H1 (cell line): ENCODE results near the gene CAVIN1. TPM values are rescaled to one million over a fixed set of nuclear protein-coding genes. Genes with fewer than 3 reads are reported as not detected.

Experiments
- ASH2L ChIP-seq: fragments of 200-600, 300-600 bp; sonication (generic); IDR thresholded peaks from one replicate; pipeline ENCODE4 v1.7.1; 2017; ENCODE audit warnings: low read length
- ATF3 ChIP-seq: IDR thresholded peaks from 2 replicates; pipeline ENCODE4 v1.6.1; 2011; ENCODE audit warnings: low read depth, mild to moderate bottlenecking, low read length; ENCODE audit not compliant: insufficient read depth
- BRCA1 ChIP-seq: IDR thresholded peaks from 2 replicates; pipeline ENCODE4 v1.6.1; 2012; ENCODE audit warnings: low read depth, low read length, improper control_type of control experiment
- CTBP2 ChIP-seq: IDR thresholded peaks from 2 replicates; pipeline ENCODE4 v1.7.0; 2011; ENCODE audit warnings: borderline replicate concordance, mild to moderate bottlenecking, moderate library complexity, mixed read lengths, low read length; ENCODE audit not compliant: insufficient read depth, insufficient read length
- EGR1 ChIP-seq: IDR thresholded peaks from 2 replicates; pipeline ENCODE4 v1.6.1; 2011; ENCODE audit warnings: low read depth, low read length, borderline replicate concordance
- EZH2 ChIP-seq: fragments of 200-600 bp; sonication (generic); IDR thresholded peaks from 2 replicates; pipeline ENCODE4 v1.7.1; 2012; ENCODE audit warnings: low read depth, mild to moderate bottlenecking, moderate library complexity, low read length, inconsistent platforms; ENCODE audit not compliant: severe bottlenecking
- GTF2F1 ChIP-seq: IDR thresholded peaks from 2 replicates; pipeline ENCODE4 v1.6.1; 2012; ENCODE audit warnings: low read depth, low read length, improper control_type of control experiment, borderline replicate concordance
- MAFK ChIP-seq: IDR thresholded peaks from 2 replicates; pipeline ENCODE4 v1.6.1; 2012; ENCODE audit warnings: low read depth, mild to moderate bottlenecking, improper control_type of control experiment, low read length
- MAX ChIP-seq: IDR thresholded peaks from 2 replicates; pipeline ENCODE4 v1.6.1; 2012; ENCODE audit warnings: inconsistent platforms
- NANOG ChIP-seq: IDR thresholded peaks from 2 replicates; pipeline ENCODE4 v1.6.1; 2011; ENCODE audit warnings: low read length, low read depth, mild to moderate bottlenecking, inconsistent platforms; ENCODE audit not compliant: insufficient read depth, poor library complexity, severe bottlenecking
- NRF1 ChIP-seq: IDR thresholded peaks from 2 replicates; pipeline ENCODE4 v1.6.1; 2011; ENCODE audit warnings: mild to moderate bottlenecking, low read depth, low read length, improper control_type of control experiment
- POLR2A ChIP-seq, 2 experiments: IDR thresholded peaks; 1 replicate in 1 of 2; 2 replicates in 1 of 2; pipeline ENCODE4 v1.6.1; 2011; ENCODE audit warnings: low read depth in 2 of 2, low read length in 2 of 2, mild to moderate bottlenecking in 2 of 2; ENCODE audit errors: control extremely low read depth in 1 of 2
- POLR2AphosphoS5 ChIP-seq: IDR thresholded peaks from 2 replicates; pipeline ENCODE4 v1.6.1; 2011; ENCODE audit warnings: low read depth, low read length
- RBBP5 ChIP-seq: IDR thresholded peaks from 2 replicates; pipeline ENCODE4 v1.7.1; 2012; ENCODE audit warnings: low read depth, mild to moderate bottlenecking, inconsistent platforms, low read length, moderate library complexity, borderline replicate concordance
- SAP30 ChIP-seq: fragments of 300-600 bp; sonication (generic); IDR thresholded peaks from 2 replicates; pipeline ENCODE4 v1.7.1; 2012; ENCODE audit warnings: low read length, moderate library complexity, mild to moderate bottlenecking, inconsistent platforms; ENCODE audit not compliant: insufficient read depth, insufficient replicate concordance
- SIX5 ChIP-seq: IDR thresholded peaks from 2 replicates; pipeline ENCODE4 v1.6.1; 2011; ENCODE audit warnings: mild to moderate bottlenecking, low read depth, low read length
- ZNF274 ChIP-seq: IDR thresholded peaks from 2 replicates; pipeline ENCODE4 v1.7.0; 2012; ENCODE audit warnings: low read length, borderline replicate concordance; ENCODE audit errors: extremely low read depth
- polyA plus RNA-seq, 7 experiments: library from polyadenylated mRNA; depleted of rRNA in 3 of 7; stranded (reverse) in 5 of 7; unstranded in 2 of 7; fragments of >200 nt in 5 of 7; fragments of 200-250 nt in 2 of 7; gene quantifications; 1 replicate in 5 of 7; 2 replicates in 1 of 7; 4 replicates in 1 of 7; pipeline versions ENCODE4 v1.2.1 to v1.2.3, GENCODE V29; 2011 to 2013; ENCODE audit warnings: missing spikeins in 2 of 7, mixed read lengths in 2 of 7
- total RNA-seq: library from RNA; stranded (reverse); fragmentation: NEBNext Ultra II Directional; extraction: Animal tissue kit (Norgen Biotek cat#: 25700); gene quantifications from 2 replicates; pipeline ENCODE4 v1.2.1, GENCODE V29; 2021
- TF ChIP-seq, protein P1 (sequence below): IDR thresholded peaks from 2 replicates; pipeline ENCODE4 v1.6.1; 2012; ENCODE audit warnings: inconsistent platforms

Gene CAVIN1
- total and polyA plus RNA-seq, 2 of the 8 experiments (the other 6 are each of a cell fraction or from before 2014, with no cell fraction given), result 16.2 to 41.6 TPM

DNA sequence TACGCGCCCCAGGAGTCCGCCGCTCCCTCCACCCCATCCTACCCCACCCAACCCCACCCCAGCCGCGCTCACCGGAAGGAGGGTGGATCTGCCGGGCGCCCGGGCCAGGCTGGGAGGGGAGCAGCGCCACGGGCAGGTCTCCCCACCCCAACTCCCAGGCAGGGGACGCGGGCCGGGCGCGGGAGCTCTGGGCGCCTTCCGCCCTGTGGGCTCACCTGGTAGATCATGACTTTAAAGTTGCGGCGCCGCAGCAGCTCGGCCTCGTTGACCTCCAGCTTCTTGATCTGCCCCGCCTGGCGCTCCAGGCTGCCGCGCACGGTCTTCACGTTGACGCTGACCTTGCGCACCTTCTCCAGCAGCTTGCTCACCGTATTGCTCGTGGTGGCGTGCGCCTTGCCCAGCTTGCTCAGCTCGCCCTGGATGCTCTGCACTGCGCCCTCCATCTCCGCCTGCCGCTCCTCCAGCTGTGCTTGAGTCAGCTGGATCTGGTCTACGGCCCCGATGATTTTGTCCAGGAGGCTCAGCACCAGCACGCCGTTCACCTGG lies 571 bp downstream of the CAVIN1 start (continued):
- TF ChIP-seq EGR1 (no peak), EZH2 (peak; percentile 18), MAFK (no peak), SAP30 (peak; percentile 37), POLR2A (IDR thresholded peaks at IDR 0.05; ENCODE audit: control extremely low read depth in 1 of 2, low read depth in 2 of 2, low read length in 2 of 2) (no peak), CTBP2 (no peak), POLR2AphosphoS5 (no peak), BRCA1 (no peak), NRF1 (0 out of 2 replicates have a peak, but pooled peaks have one; percentile 16), SIX5 (no peak), MAX (peak; percentile 34; the same call in 1 of the 2 replicates), NANOG (no peak), ATF3 (no peak), ZNF274 (no peak), ASH2L (no peak), RBBP5 (no peak), GTF2F1 (no peak)
- TF ChIP-seq, protein P1, sequence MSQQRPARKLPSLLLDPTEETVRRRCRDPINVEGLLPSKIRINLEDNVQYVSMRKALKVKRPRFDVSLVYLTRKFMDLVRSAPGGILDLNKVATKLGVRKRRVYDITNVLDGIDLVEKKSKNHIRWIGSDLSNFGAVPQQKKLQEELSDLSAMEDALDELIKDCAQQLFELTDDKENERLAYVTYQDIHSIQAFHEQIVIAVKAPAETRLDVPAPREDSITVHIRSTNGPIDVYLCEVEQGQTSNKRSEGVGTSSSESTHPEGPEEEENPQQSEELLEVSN, result no peak
